GM12864 (cell line): Measurements from ENCODE around the gene ANKS1A.

Experiments
- DNase-seq: peaks from one replicate; pipeline ENCODE4 v3.0.0-alpha.2; 2011; ENCODE audit warnings: low read depth
- H3K4me3 ChIP-seq: 2 replicates; pipeline ENCODE4 v1.5.1; 2011; ENCODE audit warnings: mild to moderate bottlenecking, low read depth, low read length, control low read depth
- TF ChIP-seq, protein P1 (sequence below): IDR thresholded peaks from 2 replicates; pipeline ENCODE4 v1.5.1; 2011; ENCODE audit warnings: low read depth, mild to moderate bottlenecking, moderate library complexity, low read length, control low read depth, inconsistent platforms; ENCODE audit errors: missing control alignments

The ANKS1A gene

GRCh38 chr6:34957231-34957783, 68.3 kb downstream of the ANKS1A start:
- no peak for DNase-seq
- H3K4me3 ChIP-seq, result no peak overlapping the region
- TF ChIP-seq, protein P1, sequence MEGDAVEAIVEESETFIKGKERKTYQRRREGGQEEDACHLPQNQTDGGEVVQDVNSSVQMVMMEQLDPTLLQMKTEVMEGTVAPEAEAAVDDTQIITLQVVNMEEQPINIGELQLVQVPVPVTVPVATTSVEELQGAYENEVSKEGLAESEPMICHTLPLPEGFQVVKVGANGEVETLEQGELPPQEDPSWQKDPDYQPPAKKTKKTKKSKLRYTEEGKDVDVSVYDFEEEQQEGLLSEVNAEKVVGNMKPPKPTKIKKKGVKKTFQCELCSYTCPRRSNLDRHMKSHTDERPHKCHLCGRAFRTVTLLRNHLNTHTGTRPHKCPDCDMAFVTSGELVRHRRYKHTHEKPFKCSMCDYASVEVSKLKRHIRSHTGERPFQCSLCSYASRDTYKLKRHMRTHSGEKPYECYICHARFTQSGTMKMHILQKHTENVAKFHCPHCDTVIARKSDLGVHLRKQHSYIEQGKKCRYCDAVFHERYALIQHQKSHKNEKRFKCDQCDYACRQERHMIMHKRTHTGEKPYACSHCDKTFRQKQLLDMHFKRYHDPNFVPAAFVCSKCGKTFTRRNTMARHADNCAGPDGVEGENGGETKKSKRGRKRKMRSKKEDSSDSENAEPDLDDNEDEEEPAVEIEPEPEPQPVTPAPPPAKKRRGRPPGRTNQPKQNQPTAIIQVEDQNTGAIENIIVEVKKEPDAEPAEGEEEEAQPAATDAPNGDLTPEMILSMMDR, result no peak

DNA sequence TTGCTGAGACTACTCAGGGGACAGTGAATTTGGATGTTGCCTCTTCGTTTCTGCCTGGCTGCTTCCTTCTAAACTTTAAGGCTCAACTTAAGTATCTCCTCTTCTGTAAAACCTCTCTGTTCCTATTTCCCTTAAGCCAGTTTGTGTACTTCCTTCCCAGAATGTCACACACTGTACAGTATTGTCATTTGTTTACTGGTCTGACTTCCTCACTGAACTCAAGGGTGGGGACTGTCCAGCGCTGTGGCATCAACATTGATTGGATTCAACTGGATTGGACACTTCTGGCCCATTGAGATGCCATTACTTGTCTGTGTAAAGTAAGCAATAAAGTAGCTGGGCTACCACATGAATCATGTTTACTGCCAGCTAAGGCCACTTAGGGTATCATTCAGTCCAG, 69.7 kb downstream of the ANKS1A start:
- DNase-seq, result no peak
- no peak overlapping the region for H3K4me3 ChIP-seq
- TF ChIP-seq, protein P1, result no peak

DNA sequence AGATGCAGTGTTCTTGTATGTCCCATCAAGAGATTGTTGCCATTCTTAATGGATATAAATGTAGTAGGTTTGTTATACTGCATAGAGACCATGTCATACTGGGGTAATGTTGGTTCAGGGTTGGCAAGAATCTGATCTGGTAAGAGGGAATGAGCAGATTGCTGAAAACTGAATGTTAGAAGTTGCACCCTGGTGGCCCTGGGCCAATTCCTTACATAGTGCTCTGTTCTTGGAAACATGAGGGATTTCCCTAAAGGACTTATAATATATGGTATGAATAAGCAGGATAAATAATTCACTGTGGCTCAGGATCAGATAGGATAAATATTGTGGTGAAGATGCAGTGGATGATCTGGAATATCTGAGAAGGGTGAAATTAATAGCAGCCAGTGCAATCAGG, 70.2 kb downstream of the ANKS1A start:
- DNase-seq, result no peak
- H3K4me3 ChIP-seq, result no peak overlapping the region
- TF ChIP-seq, protein P1, result no peak

- H3K4me3 ChIP-seq, result no peak overlapping the region
- DNase-seq, result no peak
Observed at GRCh38 chr6:34961082-34961481, 72.0 kb downstream of the ANKS1A start.

GRCh38 chr6:34961574-34961973, 72.5 kb downstream of the ANKS1A start:
- H3K4me3 ChIP-seq, result no peak overlapping the region
- TF ChIP-seq, protein P1, result no peak
- DNase-seq, result no peak

More at GRCh38 chr6:34961082-34961481, 72.0 kb downstream of the ANKS1A start:
- TF ChIP-seq, protein P1, result no peak

DNA sequence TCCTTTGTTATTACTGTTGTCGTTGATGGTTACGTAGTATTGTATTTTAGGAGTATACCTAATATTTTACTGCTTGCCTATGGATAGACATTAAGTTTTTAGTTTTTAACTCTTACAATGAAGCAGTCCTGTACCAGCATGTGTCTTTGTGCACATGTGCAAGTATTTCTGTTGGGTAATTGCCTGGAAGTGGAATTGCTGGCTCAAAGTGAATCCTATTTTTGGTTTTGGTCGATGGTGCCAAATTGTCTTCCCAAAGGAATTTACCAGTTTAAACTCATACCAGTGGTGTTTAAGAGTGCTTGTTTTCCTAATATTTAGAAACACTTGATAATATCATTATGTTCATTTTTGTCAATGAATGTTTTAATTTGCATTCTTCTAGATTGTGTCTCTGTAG, 75.5 kb downstream of the ANKS1A start:
- no peak overlapping the region for H3K4me3 ChIP-seq
- no peak for DNase-seq
- TF ChIP-seq, protein P1, result no peak

- no peak for DNase-seq
- H3K4me3 ChIP-seq, result no peak overlapping the region
- TF ChIP-seq, protein P1, result no peak
Observed at GRCh38 chr6:34967461-34967860, 78.4 kb downstream of the ANKS1A start.
